GM19043 (cell line): ENCODE results near the gene PFDN4.

Experiments
- ATAC-seq: cut with Tn5 transposase; IDR thresholded peaks from one replicate; pipeline ENCODE4 v1.9.1; 2021; ENCODE audit warnings: low read depth; ENCODE audit not compliant: unreplicated experiment

The PFDN4 gene

GRCh38 chr20:54207743-54208547 lies at the start of gene PFDN4:
TSS of gene PFDN4 (plus strand) at chr20:54208087. CDS start at chr20:54208101, 14 bp downstream.
- peak; percentile 93 for ATAC-seq

GRCh38 chr20:54158226-54158625 lies 49.7 kb upstream of the PFDN4 start:
- ATAC-seq = no peak

GRCh38 chr20:54158856-54159418 lies 49.0 kb upstream of the PFDN4 start:
- ATAC-seq = no peak

- no peak for ATAC-seq
These were observed 47.6 kb upstream of the PFDN4 start for GRCh38 chr20:54160065-54161007.

- no peak for ATAC-seq
These were observed 46.7 kb upstream of the PFDN4 start for GRCh38 chr20:54161008-54161820.

- no peak for ATAC-seq
These were observed 46.1 kb upstream of the PFDN4 start for GRCh38 chr20:54161821-54162149.

- ATAC-seq = no peak
These were observed 45.4 kb upstream of the PFDN4 start for GRCh38 chr20:54162378-54163009.

GRCh38 chr20:54163402-54163801 lies 44.5 kb upstream of the PFDN4 start:
- no peak for ATAC-seq

- no peak for ATAC-seq
These were observed 42.9 kb upstream of the PFDN4 start for GRCh38 chr20:54165014-54165413.

GRCh38 chr20:54165803-54166202 lies 42.1 kb upstream of the PFDN4 start:
- no peak for ATAC-seq

GRCh38 chr20:54166987-54167662 lies 40.8 kb upstream of the PFDN4 start:
- no peak for ATAC-seq

GRCh38 chr20:54167909-54168872 lies 39.7 kb upstream of the PFDN4 start:
- no peak for ATAC-seq

GRCh38 chr20:54168961-54169862 lies 38.7 kb upstream of the PFDN4 start:
- ATAC-seq = no peak

GRCh38 chr20:54170026-54170471 lies 37.8 kb upstream of the PFDN4 start:
- ATAC-seq = no peak

GRCh38 chr20:54170963-54171362 lies 36.9 kb upstream of the PFDN4 start:
- no peak for ATAC-seq

- no peak for ATAC-seq
These were observed 35.4 kb upstream of the PFDN4 start for GRCh38 chr20:54172532-54172855.
